Right lobe of liver (tissue), 6 donors: ENCODE results near the gene UBA1. TPM values are rescaled to one million over a fixed set of nuclear protein-coding genes. Genes with fewer than 3 reads are reported as not detected.

Experiments
- ATAC-seq, 4 donors: fragments of 200-7000 bp; cut with Tn5 transposase; one replicate each; pipeline ENCODE4 v1.9.1; 2020; ENCODE audit warnings: mild to moderate bottlenecking in 4 of 4, moderate library complexity in 4 of 4
- DNase-seq, 3 donors: peaks; one replicate each; pipeline ENCODE4 v3.0.0-alpha.2; 2020
- H3K27ac ChIP-seq, 3 donors: fragments of 200-600 bp; one replicate each; pipeline ENCODE4 v1.8.0; 2022
- H3K27me3 ChIP-seq, 2 donors: fragments of 200-600 bp; one replicate each; pipeline ENCODE4 v1.8.0; 2022
- H3K36me3 ChIP-seq, 4 donors: fragments of 200-600 bp; sonication (generic) in 1 of 4; one replicate each; pipeline versions ENCODE4 v1.5.1 to v1.8.0; 2017 to 2022; ENCODE audit warnings: control low read depth in 1 of 4
- H3K4me1 ChIP-seq, 4 donors: fragments of 200-600 bp; sonication (generic) in 1 of 4; one replicate each; pipeline versions ENCODE4 v1.5.1 to v1.8.0; 2017 to 2022; ENCODE audit warnings: control low read depth in 1 of 4
- H3K4me3 ChIP-seq, 3 donors: fragments of 200-600 bp; one replicate each; pipeline ENCODE4 v1.8.0; 2022
- H3K9me3 ChIP-seq, 4 donors: fragments of 200-600 bp; sonication (generic) in 1 of 4; one replicate each; pipeline versions ENCODE4 v1.5.1 to v1.8.0; 2017 to 2022; ENCODE audit warnings: control low read depth in 1 of 4
- CTCF ChIP-seq, 4 donors: fragments of 200-600 bp in 3 of 4; fragments of 450-650 bp in 1 of 4; IDR thresholded peaks; one replicate each; pipeline versions ENCODE4 v1.5.1 to v1.8.0; 2016 to 2022; ENCODE audit warnings: antibody characterized with exemption in 4 of 4, mild to moderate bottlenecking in 2 of 4
- POLR2A ChIP-seq: fragments of 450-650 bp; IDR thresholded peaks from one replicate; pipeline ENCODE4 v1.6.1; 2017; ENCODE audit warnings: antibody characterized with exemption, mild to moderate bottlenecking
- WGBS: methylation state at CpG from one replicate; pipeline ENCODE4 v1.1.6; 2018; ENCODE audit warnings: low coverage, low lambda C conversion rate; ENCODE audit not compliant: insufficient coverage; ENCODE audit errors: missing lambda C conversion rate; 5-methylcytosine and 5-hydroxymethylcytosine counted together
- intact Hi-C, 2 donors: fragments of 100-400 bp; cut with DNase I; formaldehyde crosslinking; loops; one replicate each; pipeline versions ENCODE4 v1.11.2 to v1.14.1; 2022
- total RNA-seq, 6 experiments: library from RNA; depleted of rRNA in 2 of 6; stranded (reverse); fragments of >200 nt in 2 of 6; fragmentation: NEBNext Ultra II Directional in 3 of 6; extraction: Animal tissue kit (Norgen Biotek cat#: 25700) in 3 of 6; gene quantifications; one replicate each; pipeline versions ENCODE4 v1.1.0 to v1.2.4, GENCODE V29; 2016 to 2023
- donor health status: DM: no; HTN: yes; CAD: no.
- donor health status: DM: no; HTN: no; CAD: no.
- donor health status: DM: no; HTN: no; CAD: no.
- donor health status: DM: no; HTN: yes; CAD: no.
- donor health status: DM: no; HTN: yes; CAD: no.

The UBA1 gene
- total RNA-seq, 6 experiments from 2014 or later, result 85.1 to 120 (median 107) TPM

DNA sequence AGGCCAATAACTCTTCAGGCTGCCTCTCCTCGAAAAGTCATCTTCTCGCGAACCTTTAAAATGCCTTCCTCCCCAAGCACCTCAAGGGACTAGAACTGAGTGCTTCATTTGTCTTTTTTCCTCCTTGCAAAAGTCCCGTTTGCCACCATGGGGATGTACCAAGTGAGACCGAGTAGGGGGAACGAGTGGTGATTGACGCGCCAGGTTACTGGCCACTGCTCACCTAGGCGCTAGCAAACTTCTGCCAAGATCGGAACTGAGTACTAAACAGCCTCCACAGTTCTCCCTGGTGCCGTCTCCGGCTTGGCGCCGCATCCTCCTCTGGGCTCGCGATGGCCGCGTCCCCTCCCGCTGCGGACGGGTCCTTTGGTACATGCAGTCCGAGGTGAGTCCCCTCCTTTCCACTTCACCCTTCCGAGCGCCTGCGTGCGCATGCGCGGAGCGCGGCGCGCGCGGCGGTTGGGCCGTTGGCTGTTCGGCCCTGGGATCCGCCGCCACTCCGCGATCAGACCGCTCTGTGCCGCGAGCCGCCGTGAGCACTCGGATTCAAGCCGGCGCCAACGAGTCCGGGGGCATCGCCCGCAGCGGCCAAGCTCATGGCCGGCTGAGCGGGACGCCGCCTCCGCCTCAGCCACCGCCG, 24.8 kb downstream of the UBA1 start, which contains the start of gene CDK16:
CDK16 (plus strand) TSS at position 402 of the 640 bp plus-strand sequence. CDS start 4,877 bp downstream, outside the sequence.
- intact Hi-C loops, result no loop called here

GRCh38 chrX:47218920-47219815, 25.5 kb downstream of the UBA1 start:
- Histone ChIP-seq H3K27ac (peak overlapping the region; percentile 89 to 99 (median 96)), H3K4me1 (peaks cover 0 to 13% (median 0%) of the 10 kb centered on the region in 4 donors), H3K27me3 (no peaks in the 10 kb centered on the region), H3K9me3 (no peaks in the 10 kb centered on the region), H3K4me3 (peak overlapping the region; percentile 92 to 98 (median 92)), H3K36me3 (peaks cover 0 to 24% (median 9%) of the 10 kb centered on the region in 4 donors)
- no peak for ATAC-seq
- intact Hi-C loops, result no loop called here
- peak; percentile 61 to 69 (median 62) for DNase-seq
- TF ChIP-seq POLR2A (peak; percentile 39), CTCF (IDR thresholded peaks at IDR 0.05) (no peak)
- WGBS, result 28% methylated on average over 19 of the region's 60 CpGs

More for the DNA sequence above, 24.8 kb downstream of the UBA1 start, which contains the start of gene CDK16:
- no peaks in the 10 kb centered on the region for H3K27me3 ChIP-seq
- H3K4me3 ChIP-seq, result peak within 1 kb of the TSS; percentile 92 to 98 (median 92)
- 6% methylated on average over 9 of the region's 61 CpGs for WGBS
- peaks cover 0 to 30% (median 11%) of the 10 kb centered on the region in 4 donors for H3K36me3 ChIP-seq
- DNase-seq (peak; percentile 81 to 89 (median 84)), ATAC-seq (peak; percentile 64 to 75 (median 70))
- peak within 1 kb of the TSS; percentile 89 to 99 (median 96) for H3K27ac ChIP-seq
- no peaks in the 10 kb centered on the region for H3K9me3 ChIP-seq
- TF ChIP-seq POLR2A (peak; percentile 88), CTCF (IDR thresholded peaks at IDR 0.05) (no peak)
- peaks cover 0 to 13% (median 0%) of the 10 kb centered on the region in 4 donors for H3K4me1 ChIP-seq

DNA sequence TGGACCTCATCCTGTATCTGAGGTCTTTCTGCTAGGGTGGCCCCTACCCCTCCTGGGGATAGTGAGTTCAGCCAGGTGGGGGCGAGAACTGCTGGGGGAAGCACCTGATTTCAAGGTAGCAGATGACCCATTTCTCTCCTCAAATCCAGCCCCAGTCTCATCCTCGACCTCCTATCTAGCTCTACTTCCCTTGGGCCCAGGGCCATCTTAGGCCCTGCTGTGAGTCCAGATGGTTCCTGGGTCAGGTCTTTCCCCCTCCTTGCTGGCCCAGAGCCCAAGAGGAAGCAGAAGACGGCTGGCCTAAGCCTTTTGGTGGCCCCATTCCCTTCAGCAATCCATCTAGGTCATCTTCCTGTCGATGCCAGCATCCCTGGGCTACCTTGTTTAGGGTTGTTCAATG, 28.1 kb downstream of the UBA1 start:
- ATAC-seq (no peak), DNase-seq (peak in 1 of 3 donors; percentile 42)
- WGBS, result 81% methylated on average over 4 of the region's 4 CpGs
- TF ChIP-seq CTCF (IDR thresholded peaks at IDR 0.05) (no peak), POLR2A (no peak)
- Histone ChIP-seq H3K27me3 (no peaks in the 10 kb centered on the region), H3K4me1 (peaks cover 0 to 13% (median 0%) of the 10 kb centered on the region in 4 donors), H3K4me3 (no peak overlapping the region), H3K36me3 (peaks cover 0 to 31% (median 7%) of the 10 kb centered on the region in 4 donors), H3K27ac (no peak overlapping the region), H3K9me3 (no peaks in the 10 kb centered on the region)
- intact Hi-C loops, result no loop called here

- H3K9me3 ChIP-seq, result no peaks in the 10 kb centered on the region
- peaks cover 0 to 8% (median 0%) of the 10 kb centered on the region in 4 donors for H3K4me1 ChIP-seq
- no peaks in the 10 kb centered on the region for H3K27me3 ChIP-seq
- no peak overlapping the region for H3K27ac ChIP-seq
- peak in 1 of 3 donors; percentile 27 for DNase-seq
- no peak for ATAC-seq
- TF ChIP-seq POLR2A, result no peak
- no peak for TF ChIP-seq CTCF (IDR thresholded peaks at IDR 0.05)
- peaks cover 0 to 35% (median 10%) of the 10 kb centered on the region in 4 donors for H3K36me3 ChIP-seq
- H3K4me3 ChIP-seq, result no peak overlapping the region
- intact Hi-C loops, result no loop called here
- WGBS, result 100% methylated on average over 3 of the region's 10 CpGs
These were observed 29.2 kb downstream of the UBA1 start for GRCh38 chrX:47222751-47223350.
